HEK293T (cell line): ENCODE measurements around the gene IFI27L2.

ENCODE experiments used
- BHLHE40 ChIP-seq: fragments of 450-650 bp; IDR thresholded peaks from 2 replicates; pipeline ENCODE4 v1.6.1; 2016; ENCODE audit warnings: mild to moderate bottlenecking, moderate library complexity, borderline replicate concordance
- ELF4 ChIP-seq: fragments of 450-650 bp; IDR thresholded peaks from 2 replicates; pipeline ENCODE4 v1.6.1; 2017; ENCODE audit warnings: antibody characterized with exemption
- FOXA1 ChIP-seq: fragments of 450-650 bp; IDR thresholded peaks from 2 replicates; pipeline ENCODE4 v1.6.1; 2016; ENCODE audit warnings: mild to moderate bottlenecking
- HDGF ChIP-seq: fragments of 450-650 bp; IDR thresholded peaks from 2 replicates; pipeline ENCODE4 v1.6.1; 2017; ENCODE audit warnings: antibody characterized with exemption, borderline replicate concordance
- SP1 ChIP-seq: fragments of 450-650 bp; IDR thresholded peaks from 2 replicates; pipeline ENCODE4 v1.6.1; 2017
- SUZ12 ChIP-seq: fragments of 450-650 bp; IDR thresholded peaks from 2 replicates; pipeline ENCODE4 v1.6.1; 2016; ENCODE audit warnings: mild to moderate bottlenecking
- TARDBP ChIP-seq: fragments of 450-650 bp; IDR thresholded peaks from 2 replicates; pipeline ENCODE4 v1.6.1; 2016
- ZNF384 ChIP-seq: fragments of 450-650 bp; IDR thresholded peaks from 2 replicates; pipeline ENCODE4 v1.6.1; 2016

DNA sequence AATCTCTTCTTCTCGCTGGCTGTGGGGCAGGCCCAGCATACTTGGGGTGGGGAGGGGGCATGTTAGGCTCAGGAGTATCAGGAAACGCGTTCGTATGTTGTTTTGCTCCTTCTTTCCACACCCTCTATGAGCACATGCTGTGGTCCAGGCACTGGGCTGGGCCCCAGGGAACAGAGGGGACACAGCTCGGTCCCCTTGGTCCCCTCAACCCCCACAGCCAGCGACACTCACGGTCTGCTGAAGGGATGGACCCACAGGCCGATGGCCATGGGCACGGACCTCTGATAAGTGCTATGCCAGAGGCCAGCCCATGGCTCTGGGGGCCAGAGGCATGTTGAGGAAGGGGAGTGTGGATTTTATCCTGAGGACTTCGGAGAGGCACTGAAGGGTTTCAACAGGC is 12.7 kb downstream of the IFI27L2 start:
- TF ChIP-seq SP1 (no peak), HDGF (no peak), SUZ12 (no peak), ZNF384 (no peak), TARDBP (no peak), FOXA1 (no peak), BHLHE40 (no peak), ELF4 (no peak)
